Activated T-cell treated with anti-CD3 and anti-CD28 coated beads, Interleukin-2, amount 50 U/mL, for 24 hours (primary cell): ENCODE results near the gene NKX1-1.

Experiments used
- DNase-seq: peaks from one replicate; pipeline ENCODE4 v3.0.0-alpha.2; 2020
- H3K27ac Mint-ChIP-seq: 2 replicates; pipeline ENCODE4 v1.8.0; 2020; ENCODE audit warnings: mild to moderate bottlenecking, mixed read lengths
- H3K27me3 Mint-ChIP-seq: 2 replicates; pipeline ENCODE4 v1.8.0; 2020; ENCODE audit warnings: mixed read lengths
- H3K36me3 Mint-ChIP-seq: 2 replicates; pipeline ENCODE4 v1.8.0; 2020; ENCODE audit warnings: low read depth, mixed read lengths
- H3K4me1 Mint-ChIP-seq: 2 replicates; pipeline ENCODE4 v1.8.0; 2020; ENCODE audit warnings: low read depth, mixed read lengths
- H3K4me3 Mint-ChIP-seq: 2 replicates; pipeline ENCODE4 v1.8.0; 2020; ENCODE audit warnings: mild to moderate bottlenecking, moderate library complexity, mixed read lengths
- H3K9me3 Mint-ChIP-seq: 2 replicates; pipeline ENCODE4 v1.8.0; 2020; ENCODE audit warnings: mixed read lengths

NKX1-1 gene

DNA sequence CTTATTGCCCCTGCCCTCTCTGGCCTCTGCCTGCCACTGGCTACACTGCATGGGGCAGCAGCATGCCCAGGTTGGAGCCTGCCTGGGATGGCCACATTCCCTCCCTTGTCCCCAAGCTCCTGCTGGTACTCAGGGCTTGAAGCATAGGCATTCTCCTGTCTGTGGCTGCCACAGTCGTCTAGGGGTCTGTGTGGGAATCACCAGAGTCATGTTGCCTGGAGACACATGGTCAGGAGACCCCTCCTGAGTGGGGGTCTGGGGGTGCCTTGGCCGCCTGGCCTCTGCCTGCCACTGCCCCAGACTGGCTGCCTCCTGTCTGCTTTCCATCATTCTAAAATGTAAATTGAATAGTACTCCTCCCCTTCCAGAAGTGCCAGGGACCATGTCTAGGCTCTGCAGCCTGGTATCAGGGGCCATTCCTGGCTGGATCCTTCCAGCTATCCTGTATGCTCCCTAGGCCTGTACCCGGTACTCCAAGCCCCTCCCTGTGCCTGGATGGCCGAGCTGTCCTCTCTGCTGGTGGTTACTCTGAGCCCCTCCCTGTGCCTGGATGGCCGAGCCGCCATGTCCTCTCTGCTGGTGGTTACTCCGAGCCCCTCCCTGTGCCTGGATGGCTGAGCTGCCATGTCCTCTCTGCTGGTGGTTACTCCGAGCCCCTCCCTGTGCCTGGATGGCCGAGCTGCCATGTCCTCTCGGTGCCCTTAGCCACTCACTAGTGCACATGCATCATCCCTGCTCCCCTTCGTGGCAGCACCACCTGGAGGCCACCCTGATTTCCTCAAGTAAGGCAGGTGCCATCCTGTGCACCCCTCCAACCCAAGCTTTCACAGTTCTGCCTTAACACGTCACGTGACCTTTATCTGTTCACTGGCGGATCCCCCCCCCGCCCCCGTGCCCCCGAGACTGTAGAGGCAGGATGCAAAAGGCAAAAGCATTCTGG, 5.5 kb upstream of the NKX1-1 start:
- Mint-ChIP-seq H3K9me3 (no peaks in the 10 kb centered on the region), H3K4me1 (peaks cover 9% of the 10 kb centered on the region), H3K4me3 (no peak overlapping the region), H3K36me3 (no peaks in the 10 kb centered on the region), H3K27me3 (peaks cover 86% of the 10 kb centered on the region), H3K27ac (no peak overlapping the region)
- DNase-seq = no peak

DNA sequence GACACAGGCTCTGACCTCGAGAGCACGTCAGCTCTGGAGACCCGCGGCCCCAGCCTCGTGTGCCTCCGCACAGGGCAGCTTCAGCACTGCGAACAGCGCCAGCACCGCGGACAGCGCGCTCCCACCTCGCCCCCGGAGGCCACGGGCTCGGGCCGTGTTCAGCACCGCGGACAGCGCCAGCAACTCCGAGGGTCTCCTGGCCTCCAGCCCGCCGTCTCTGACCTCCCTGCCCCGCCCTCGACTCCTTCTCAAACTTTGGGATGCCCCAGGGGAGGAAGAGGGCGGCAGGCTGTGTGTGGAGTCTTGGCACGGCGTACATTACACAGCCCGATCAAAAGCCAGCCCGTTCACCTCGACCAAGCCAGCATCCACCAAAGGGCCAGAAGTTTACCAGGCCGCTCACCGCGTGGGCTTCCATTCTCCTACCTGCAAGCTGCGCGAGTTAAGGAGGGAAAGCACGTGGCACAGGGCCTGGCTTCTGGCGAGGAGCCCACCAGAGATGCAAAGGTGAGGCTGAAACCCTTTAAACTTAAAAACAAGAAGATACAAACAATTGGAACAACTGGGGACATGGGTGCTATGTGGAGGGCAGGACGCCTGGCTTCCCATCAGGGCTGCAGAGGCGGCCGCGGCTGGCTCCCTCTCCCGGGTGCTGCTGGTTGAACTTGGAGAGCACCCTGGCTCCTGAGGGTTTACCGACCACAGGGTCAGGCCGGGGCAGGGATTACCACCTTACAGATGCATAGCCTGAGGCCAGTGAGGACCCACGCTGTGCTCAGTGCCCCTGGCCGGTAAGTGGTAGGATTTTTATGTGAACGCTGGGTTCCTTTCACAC, 4.5 kb upstream of the NKX1-1 start:
- peaks cover 76% of the 10 kb centered on the region for H3K27me3 Mint-ChIP-seq

DNA sequence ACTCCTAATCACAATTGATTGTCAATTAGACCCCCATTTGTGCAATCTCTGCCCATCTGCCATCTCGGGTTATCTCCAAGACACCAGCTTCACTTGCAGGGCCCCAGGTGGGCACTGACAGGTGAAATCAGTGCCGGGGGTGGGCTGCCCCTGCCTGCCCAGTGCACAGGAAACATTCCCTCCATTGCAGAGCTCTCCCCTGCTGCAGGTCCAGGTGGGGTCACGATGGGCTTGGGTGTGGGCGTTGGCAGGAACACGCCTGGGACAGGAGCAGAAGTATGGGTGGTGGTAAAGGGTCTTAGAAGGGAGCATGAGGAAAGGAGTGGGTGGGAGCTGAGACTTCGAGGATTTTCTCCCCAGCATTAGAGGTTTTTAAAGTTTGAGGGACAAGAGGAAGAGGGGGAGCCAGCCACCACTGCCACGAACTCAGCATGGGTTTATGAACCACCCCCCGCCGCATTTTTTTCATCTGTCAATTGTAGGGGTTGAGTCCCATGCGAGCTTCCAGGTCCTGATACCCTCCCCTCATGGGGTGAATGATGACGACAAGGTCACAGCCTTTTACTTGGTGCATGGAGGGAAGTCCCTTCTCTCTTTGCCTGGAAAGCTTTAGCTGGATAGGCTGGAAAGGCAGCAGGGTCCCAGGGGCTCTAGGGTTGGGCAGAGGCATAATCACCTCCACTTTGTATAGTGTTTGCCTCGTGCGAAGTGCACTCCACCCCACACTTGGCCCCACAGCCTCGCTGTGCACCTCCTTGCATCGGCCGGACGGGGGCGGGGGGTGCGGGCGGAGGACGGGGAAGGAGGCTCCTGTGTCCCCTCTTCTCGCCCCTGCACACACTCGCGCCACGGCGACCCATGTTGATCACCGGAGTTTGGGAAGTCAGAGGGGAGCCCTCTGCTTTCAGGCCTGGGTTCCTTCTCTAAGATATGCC, 3.5 kb upstream of the NKX1-1 start:
- no peak for DNase-seq
- Mint-ChIP-seq H3K9me3 (no peaks in the 10 kb centered on the region), H3K36me3 (no peaks in the 10 kb centered on the region), H3K4me3 (no peak overlapping the region), H3K27me3 (peaks cover 76% of the 10 kb centered on the region), H3K27ac (no peak overlapping the region), H3K4me1 (peaks cover 10% of the 10 kb centered on the region)

More for the DNA sequence above, 4.5 kb upstream of the NKX1-1 start:
- H3K4me3 Mint-ChIP-seq = no peak overlapping the region
- DNase-seq = peak; percentile 70
- H3K9me3 Mint-ChIP-seq = no peaks in the 10 kb centered on the region
- H3K27ac Mint-ChIP-seq = no peak overlapping the region
- H3K36me3 Mint-ChIP-seq = no peaks in the 10 kb centered on the region
- H3K4me1 Mint-ChIP-seq = peaks cover 9% of the 10 kb centered on the region

DNA sequence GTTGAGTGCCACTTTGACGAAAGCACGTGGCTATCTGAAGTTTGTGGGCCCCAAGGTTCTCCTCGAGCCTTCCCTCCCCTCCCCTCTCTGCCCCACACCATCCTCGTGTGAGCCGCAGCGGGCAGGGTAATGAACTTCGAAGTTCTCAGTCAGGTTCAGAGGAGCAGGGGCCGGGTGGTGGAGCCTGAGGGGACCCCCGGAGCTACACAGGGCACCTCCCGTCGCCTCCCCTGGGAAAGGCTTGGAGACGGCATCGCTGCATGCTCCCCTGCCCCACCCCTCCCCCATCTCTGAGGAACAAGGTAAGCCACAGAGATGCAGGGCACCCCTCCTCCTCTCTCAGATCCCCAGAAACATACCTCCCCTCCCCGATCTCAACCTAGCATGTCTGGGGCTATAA, 2.8 kb upstream of the NKX1-1 start:
- H3K4me3 Mint-ChIP-seq = no peak overlapping the region
- H3K36me3 Mint-ChIP-seq = no peaks in the 10 kb centered on the region
- no peaks in the 10 kb centered on the region for H3K9me3 Mint-ChIP-seq
- H3K27me3 Mint-ChIP-seq = peaks cover 80% of the 10 kb centered on the region
- H3K27ac Mint-ChIP-seq = no peak overlapping the region
- peaks cover 10% of the 10 kb centered on the region for H3K4me1 Mint-ChIP-seq
- DNase-seq = no peak

DNA sequence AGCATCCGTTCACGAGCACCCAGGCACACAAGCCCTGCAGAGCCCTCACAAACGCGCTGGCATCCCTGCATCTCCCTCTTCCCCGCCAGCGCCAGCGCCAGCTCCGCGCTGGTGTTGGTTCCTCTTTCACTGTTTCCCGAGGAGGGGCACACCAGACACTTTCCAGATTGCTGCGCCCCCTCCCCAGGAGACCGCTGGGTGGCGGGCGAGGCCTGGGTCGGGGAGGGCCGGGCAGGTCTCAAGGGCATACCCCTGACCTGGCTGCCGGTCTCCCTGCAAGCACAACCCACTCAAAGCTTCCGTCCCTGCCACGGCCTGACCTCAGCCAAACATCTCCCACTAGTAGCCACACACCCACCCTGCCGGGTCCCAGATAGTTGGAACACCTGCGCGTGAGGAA, 2.2 kb upstream of the NKX1-1 start:
- H3K9me3 Mint-ChIP-seq = no peaks in the 10 kb centered on the region
- peaks cover 10% of the 10 kb centered on the region for H3K4me1 Mint-ChIP-seq
- no peak overlapping the region for H3K4me3 Mint-ChIP-seq
- H3K27me3 Mint-ChIP-seq = peaks cover 79% of the 10 kb centered on the region
- no peak for DNase-seq
- H3K36me3 Mint-ChIP-seq = no peaks in the 10 kb centered on the region
- peak overlapping the region; percentile 53 for H3K27ac Mint-ChIP-seq

DNA sequence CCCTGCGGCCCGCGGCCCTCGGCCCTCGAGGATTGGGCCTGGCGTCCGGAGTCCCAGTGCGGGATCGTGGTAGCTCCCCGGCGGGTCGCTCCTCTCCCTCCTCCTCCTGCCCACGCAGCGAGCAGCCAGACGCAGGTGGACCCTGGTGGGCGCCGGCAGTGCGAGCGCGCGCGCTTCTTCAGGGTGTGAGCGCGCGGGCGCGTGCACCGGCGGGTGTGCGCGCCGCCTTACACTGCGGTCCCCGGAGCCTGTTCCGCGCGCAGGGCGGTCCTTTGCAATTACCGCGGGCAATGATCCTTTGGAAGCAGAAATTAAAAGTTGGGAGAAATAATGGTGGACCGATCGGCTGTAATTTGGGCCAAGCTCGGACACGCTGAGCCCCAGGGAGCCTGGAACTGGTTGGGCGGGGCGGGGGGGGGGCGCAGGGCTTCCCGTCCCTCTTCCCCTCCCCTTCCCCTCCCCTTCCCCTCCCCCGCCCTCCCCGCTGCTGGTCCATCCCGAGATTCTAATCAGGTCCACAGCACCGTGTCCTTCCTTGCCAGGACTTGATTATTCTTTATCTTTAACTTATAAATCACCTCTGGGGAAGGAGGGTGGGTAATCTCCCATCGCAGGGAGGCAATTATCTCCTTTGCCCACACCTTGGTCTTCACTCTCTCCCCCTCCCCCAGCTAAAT, 1.6 kb upstream of the NKX1-1 start:
- no peaks in the 10 kb centered on the region for H3K36me3 Mint-ChIP-seq
- peaks cover 10% of the 10 kb centered on the region for H3K4me1 Mint-ChIP-seq
- no peak for DNase-seq
- H3K4me3 Mint-ChIP-seq = no peak overlapping the region
- no peaks in the 10 kb centered on the region for H3K9me3 Mint-ChIP-seq
- peaks cover 74% of the 10 kb centered on the region for H3K27me3 Mint-ChIP-seq
- H3K27ac Mint-ChIP-seq = no peak overlapping the region

DNA sequence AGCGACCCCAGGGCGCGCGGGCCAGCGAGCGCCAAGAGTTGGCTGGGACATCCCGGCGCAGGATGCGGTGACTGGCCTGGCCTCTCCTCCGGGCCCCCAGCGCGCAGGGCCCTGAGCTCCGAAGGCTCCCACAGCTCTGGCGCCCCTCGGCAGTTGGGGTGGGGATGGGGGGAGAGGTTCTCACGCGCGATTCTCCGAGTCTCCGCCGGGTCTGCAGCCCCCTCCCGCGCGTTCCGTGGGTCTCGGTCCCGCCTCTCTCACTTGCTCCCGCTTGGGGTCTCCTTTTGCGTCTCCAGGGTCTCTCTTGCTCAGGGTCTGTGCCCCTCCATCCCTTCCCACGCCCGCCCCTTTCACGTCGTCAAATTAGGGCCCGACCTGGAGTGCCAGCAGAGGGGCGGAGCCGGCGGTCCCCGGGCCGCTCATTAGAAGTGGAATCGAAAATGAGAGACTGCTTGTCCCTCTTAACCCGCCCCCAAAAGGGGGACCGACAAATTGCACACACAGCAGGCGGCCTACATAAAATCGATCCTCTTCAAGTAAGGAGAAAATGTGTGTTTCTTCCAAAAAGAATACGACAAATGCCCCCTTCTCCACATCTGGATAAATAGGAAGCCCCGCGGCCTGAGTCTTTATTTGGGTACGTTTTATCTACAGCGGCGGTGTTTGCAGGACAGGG, 877 bp upstream of the NKX1-1 start:
- no peak overlapping the region for H3K4me3 Mint-ChIP-seq
- H3K27ac Mint-ChIP-seq = peak overlapping the region; percentile 76
- H3K36me3 Mint-ChIP-seq = no peaks in the 10 kb centered on the region
- peaks cover 12% of the 10 kb centered on the region for H3K4me1 Mint-ChIP-seq
- H3K9me3 Mint-ChIP-seq = no peaks in the 10 kb centered on the region
- H3K27me3 Mint-ChIP-seq = peaks cover 72% of the 10 kb centered on the region
- DNase-seq = peak; percentile 29

DNA sequence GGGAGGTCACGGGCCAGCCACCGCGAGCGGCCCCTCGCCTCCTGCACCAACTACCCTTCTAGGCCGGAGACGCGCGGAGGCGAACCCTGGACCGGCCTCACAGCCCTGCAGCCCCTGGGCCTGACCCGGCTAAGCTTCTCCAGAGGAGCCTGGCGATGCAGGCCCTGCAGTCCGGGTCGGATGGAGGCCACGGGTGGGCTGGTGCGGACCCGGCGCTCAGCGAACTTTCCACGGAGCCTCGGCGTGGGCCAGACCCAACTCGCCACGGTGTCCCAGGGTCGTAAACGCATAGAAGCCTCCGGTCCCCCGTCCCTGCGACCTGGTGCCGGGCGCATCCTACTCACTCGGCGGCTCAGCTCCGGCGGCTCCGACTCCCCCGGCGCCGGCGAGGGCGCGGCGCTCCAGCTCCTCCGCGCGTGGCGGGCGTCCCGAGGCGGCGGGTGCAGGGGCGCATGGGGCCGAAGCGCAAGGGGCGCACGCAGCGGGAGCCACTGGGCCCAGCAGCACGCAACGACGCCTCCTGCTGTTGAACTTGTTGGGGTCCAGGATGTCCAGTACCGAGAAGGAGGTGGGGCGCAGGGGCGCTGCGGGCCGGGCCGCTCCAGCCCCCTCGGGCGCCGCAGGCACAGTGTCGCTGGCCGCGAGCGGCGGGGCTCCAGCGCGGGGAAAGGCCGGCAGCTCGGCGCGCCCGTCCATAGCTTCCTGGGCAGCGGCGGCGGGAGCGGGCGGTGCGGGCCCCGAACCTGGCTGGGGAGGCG, 427 bp downstream of the NKX1-1 start:
- Mint-ChIP-seq H3K27ac (no peak overlapping the region), H3K4me1 (peaks cover 12% of the 10 kb centered on the region), H3K4me3 (no peak overlapping the region), H3K9me3 (no peaks in the 10 kb centered on the region), H3K36me3 (no peaks in the 10 kb centered on the region), H3K27me3 (peaks cover 70% of the 10 kb centered on the region)
- peak; percentile 32 for DNase-seq

DNA sequence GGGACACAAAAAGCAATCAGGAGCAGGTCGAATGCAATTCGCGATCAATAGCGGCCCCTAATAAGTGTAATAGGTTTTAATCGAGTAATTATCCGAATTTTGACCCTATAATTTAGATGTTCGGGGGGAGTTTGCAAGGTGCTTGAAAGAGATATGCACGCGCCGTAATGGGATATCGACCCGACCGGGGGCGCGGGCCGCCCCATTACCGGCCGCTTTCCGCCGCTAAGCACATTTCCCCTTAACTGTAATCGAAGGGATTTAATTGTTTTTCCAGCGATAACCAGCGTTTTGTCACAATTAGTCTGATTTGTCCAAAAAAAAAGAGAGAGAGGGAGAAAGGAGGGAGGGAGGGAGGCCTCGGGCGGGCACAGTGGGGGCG, 997 bp downstream of the NKX1-1 start:
- peak; percentile 25 for DNase-seq
- Mint-ChIP-seq H3K36me3 (no peaks in the 10 kb centered on the region), H3K4me1 (peaks cover 12% of the 10 kb centered on the region), H3K9me3 (no peaks in the 10 kb centered on the region), H3K27ac (peak overlapping the region; percentile 68), H3K27me3 (peaks cover 69% of the 10 kb centered on the region), H3K4me3 (no peak overlapping the region)

DNA sequence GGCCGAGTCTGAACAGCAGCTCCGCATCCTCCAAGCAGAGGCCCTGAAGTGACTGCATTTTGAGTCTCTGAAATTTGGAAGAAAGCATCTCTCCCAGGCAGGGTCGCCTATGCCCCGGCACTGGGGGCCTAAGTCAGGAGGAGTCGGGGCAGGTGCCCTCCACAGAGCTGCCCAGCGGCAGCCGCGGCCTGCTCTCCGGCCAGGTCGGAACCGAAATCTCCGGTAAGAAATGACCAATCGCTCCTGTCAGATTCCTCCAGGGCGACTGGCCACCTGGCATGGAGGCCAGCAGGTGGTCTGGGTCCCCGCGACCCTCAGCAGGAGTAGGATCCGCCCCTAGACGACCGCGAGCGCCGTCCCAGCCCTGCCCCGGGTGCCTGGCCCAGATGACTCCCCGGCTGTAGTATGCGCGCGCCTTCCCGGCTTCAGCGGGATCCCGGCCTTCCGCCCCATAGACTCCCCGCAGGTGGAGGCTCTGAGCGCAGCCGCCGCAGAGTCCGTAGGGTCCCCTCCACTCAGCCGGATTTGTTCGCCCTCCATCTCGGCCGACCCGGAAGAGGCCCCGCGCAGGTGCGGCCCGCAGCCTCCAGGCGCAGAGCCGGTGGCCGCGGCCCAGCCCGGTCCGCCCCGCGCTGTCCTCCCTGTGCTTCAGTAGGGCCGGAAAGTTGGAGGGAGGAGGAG, 1.5 kb downstream of the NKX1-1 start:
- no peak overlapping the region for H3K4me3 Mint-ChIP-seq
- H3K27me3 Mint-ChIP-seq = peaks cover 68% of the 10 kb centered on the region
- H3K27ac Mint-ChIP-seq = peak overlapping the region; percentile 68
- DNase-seq = no peak
- no peaks in the 10 kb centered on the region for H3K9me3 Mint-ChIP-seq
- peaks cover 12% of the 10 kb centered on the region for H3K4me1 Mint-ChIP-seq
- no peaks in the 10 kb centered on the region for H3K36me3 Mint-ChIP-seq

DNA sequence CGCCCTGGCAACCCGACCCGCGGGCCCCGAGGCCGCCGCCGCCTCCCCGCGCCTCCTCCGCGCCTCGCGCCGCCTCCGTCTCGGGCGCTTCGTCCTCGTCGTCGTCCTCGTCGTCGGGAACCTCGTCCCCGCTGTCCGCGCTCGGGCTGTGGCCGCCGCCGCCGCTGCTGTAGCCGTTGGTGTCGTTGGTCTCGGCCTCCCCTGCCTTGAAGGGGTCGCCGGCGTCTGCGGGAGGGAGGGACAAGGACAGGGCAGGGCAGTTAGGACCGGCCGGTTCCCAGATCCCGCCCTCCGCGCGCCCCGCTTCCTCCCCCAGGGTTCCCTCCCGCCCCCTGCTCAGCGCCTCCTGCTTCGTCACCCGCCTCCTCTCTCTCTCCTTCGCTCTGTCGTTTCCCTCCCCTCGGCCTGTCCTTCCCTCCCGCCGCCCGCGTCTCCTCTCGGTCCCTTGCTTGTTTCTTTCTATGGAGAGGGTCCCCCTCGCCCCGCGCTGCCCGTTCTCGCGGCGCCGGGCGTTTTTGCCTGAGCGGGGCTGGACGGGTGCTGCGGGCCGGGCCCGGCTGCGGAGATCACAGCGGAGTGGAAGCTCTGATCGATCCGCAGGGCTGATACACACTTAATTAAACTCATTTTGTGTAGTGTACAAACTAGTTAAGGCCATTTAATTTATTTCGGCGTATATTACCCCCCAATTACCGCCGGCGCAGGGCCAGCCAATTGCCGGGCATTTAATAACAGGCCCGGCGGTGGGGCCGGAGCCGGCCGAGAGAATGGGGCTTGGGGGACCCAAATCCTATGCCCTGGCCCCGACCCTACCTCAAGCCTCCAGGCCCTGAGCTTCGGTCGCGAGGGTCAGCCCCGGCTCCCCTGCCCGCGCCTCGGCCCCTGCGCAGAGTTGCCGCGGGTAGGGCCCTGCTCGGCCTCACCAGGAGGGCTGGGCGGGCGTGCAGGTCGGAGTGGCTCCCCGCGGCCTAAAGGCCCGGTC, 2.4 kb downstream of the NKX1-1 start:
- peak; percentile 36 for DNase-seq
- H3K9me3 Mint-ChIP-seq = no peaks in the 10 kb centered on the region
- H3K27me3 Mint-ChIP-seq = peaks cover 61% of the 10 kb centered on the region
- no peak overlapping the region for H3K27ac Mint-ChIP-seq
- peaks cover 12% of the 10 kb centered on the region for H3K4me1 Mint-ChIP-seq
- no peaks in the 10 kb centered on the region for H3K36me3 Mint-ChIP-seq
- no peak overlapping the region for H3K4me3 Mint-ChIP-seq
